Hepatocyte (in vitro differentiated cells): ENCODE results near the gene EXOC3L1. TPM values are rescaled to one million over a fixed set of nuclear protein-coding genes. Genes with fewer than 3 reads are reported as not detected.
A peak's percentile ranks its signal among the peaks of the same experiment; 100 is the strongest.

Experiments
- DNase-seq: peaks from one replicate; pipeline ENCODE4 v3.0.0-alpha.2; 2016; ENCODE audit warnings: low spot score
- H2AFZ ChIP-seq: fragments of 200-600 bp; sonication (generic); 2 replicates; pipeline ENCODE4 v1.6.0; 2016; ENCODE audit warnings: antibody characterized with exemption, mild to moderate bottlenecking
- H3K27ac ChIP-seq: fragments of 200-600 bp; sonication (generic); 2 replicates; pipeline ENCODE4 v1.5.1; 2016; ENCODE audit warnings: mild to moderate bottlenecking
- H3K27me3 ChIP-seq: fragments of 200-600 bp; sonication (generic); 2 replicates; pipeline ENCODE4 v1.6.1; 2016
- H3K36me3 ChIP-seq: fragments of 200-600 bp; sonication (generic); replicated peaks from 2 replicates; pipeline ENCODE4 v1.5.1; 2016; ENCODE audit warnings: low read depth; ENCODE audit not compliant: insufficient read depth
- H3K4me1 ChIP-seq: fragments of 200-600 bp; sonication (generic); 2 replicates; pipeline ENCODE4 v1.5.1; 2016; ENCODE audit warnings: mild to moderate bottlenecking, moderate library complexity; ENCODE audit not compliant: insufficient read depth
- H3K4me2 ChIP-seq: fragments of 200-600 bp; sonication (generic); 2 replicates; pipeline ENCODE4 v1.6.0; 2016
- H3K4me3 ChIP-seq: fragments of 200-600 bp; sonication (generic); 2 replicates; pipeline ENCODE4 v1.5.1; 2016; ENCODE audit warnings: mild to moderate bottlenecking
- H3K79me2 ChIP-seq: fragments of 200-600 bp; sonication (generic); 2 replicates; pipeline ENCODE4 v1.6.0; 2017; ENCODE audit warnings: mild to moderate bottlenecking
- H3K9me2 ChIP-seq: fragments of 200-600 bp; sonication (generic); replicated peaks from 2 replicates; pipeline ENCODE4 v1.6.0; 2017; ENCODE audit warnings: mild to moderate bottlenecking; ENCODE audit not compliant: insufficient read depth
- H3K9me3 ChIP-seq: fragments of 200-600 bp; sonication (generic); 2 replicates; pipeline ENCODE4 v1.5.1; 2016; ENCODE audit warnings: low read depth, mild to moderate bottlenecking
- H4K20me1 ChIP-seq: fragments of 200-600 bp; sonication (generic); 2 replicates; pipeline ENCODE4 v1.6.0; 2016; ENCODE audit warnings: mild to moderate bottlenecking; ENCODE audit not compliant: insufficient read depth, poor library complexity, severe bottlenecking
- CTCF ChIP-seq: fragments of 200-600 bp; sonication (generic); IDR thresholded peaks from 2 replicates; pipeline ENCODE4 v1.5.1; 2016; ENCODE audit warnings: antibody characterized with exemption, mild to moderate bottlenecking; ENCODE audit not compliant: poor library complexity
- EZH2 ChIP-seq: fragments of 200-600 bp; sonication (generic); IDR thresholded peaks from 2 replicates; pipeline ENCODE4 v1.6.1; 2016; ENCODE audit warnings: antibody characterized with exemption, mild to moderate bottlenecking, borderline replicate concordance
- EZH2phosphoT487 ChIP-seq: fragments of 200-600 bp; sonication (generic); IDR thresholded peaks from one replicate; pipeline ENCODE4 v1.6.1; 2018; ENCODE audit warnings: antibody characterized with exemption, mild to moderate bottlenecking, low read depth, moderate library complexity; ENCODE audit not compliant: unreplicated experiment, severe bottlenecking
- WGBS: methylation state at CpG from one replicate; pipeline ENCODE4 v1.1.6; 2016; ENCODE audit warnings: low lambda C conversion rate; ENCODE audit errors: missing lambda C conversion rate; 5-methylcytosine and 5-hydroxymethylcytosine counted together
- polyA plus RNA-seq: library from polyadenylated mRNA; unstranded; fragments of >200 nt; fragmentation: Nextera tagmentation; extraction: Ambion mirVana; gene quantifications from 2 replicates; pipeline ENCODE4 v1.2.1, GENCODE V29; 2016
- total RNA-seq: library from RNA; depleted of rRNA; stranded (reverse); fragments of >200 nt; gene quantifications from 2 replicates; pipeline ENCODE4 v1.2.3, GENCODE V29; 2014

The EXOC3L1 gene
- total and polyA plus RNA-seq, 2 experiments from 2014 or later, result 0.33 to 2.0 TPM

GRCh38 chr16:67165121-67166078 lies 24.5 kb downstream of the EXOC3L1 start:
- Histone ChIP-seq H3K4me1 (peaks cover 47% of the 10 kb centered on the region), H3K27ac (no peak overlapping the region), H3K27me3 (peaks cover 75% of the 10 kb centered on the region), H3K4me3 (no peak overlapping the region), H3K9me3 (no peaks in the 10 kb centered on the region), H2AFZ (peak overlapping the region; percentile 26), H3K4me2 (peak overlapping the region; percentile 90), H4K20me1 (peaks cover 4% of the 10 kb centered on the region), H3K79me2 (no peaks in the 10 kb centered on the region), H3K9me2 (no peaks in the 10 kb centered on the region), H3K36me3 (no peaks in the 10 kb centered on the region)
- TF ChIP-seq CTCF (no peak), EZH2 (peak; percentile 90), EZH2phosphoT487 (peak; percentile 63)
- DNase-seq, result no peak
- WGBS, result 8% methylated on average over 72 of the region's 85 CpGs

- Histone ChIP-seq H3K27me3 (peaks cover 75% of the 10 kb centered on the region), H4K20me1 (peaks cover 4% of the 10 kb centered on the region), H3K36me3 (no peaks in the 10 kb centered on the region), H3K79me2 (no peaks in the 10 kb centered on the region), H2AFZ (peak within 1 kb of the TSS; percentile 26), H3K9me3 (no peaks in the 10 kb centered on the region), H3K27ac (no peak within 1 kb of the TSS), H3K4me1 (peaks cover 41% of the 10 kb centered on the region), H3K4me2 (peak within 1 kb of the TSS; percentile 90), H3K4me3 (no peak within 1 kb of the TSS), H3K9me2 (no peaks in the 10 kb centered on the region)
- WGBS, result 4% methylated on average over 40 of the region's 41 CpGs
- DNase-seq, result peak; percentile 59
- TF ChIP-seq EZH2 (peak; percentile 40), EZH2phosphoT487 (peak; percentile 52), CTCF (no peak)
These were observed 25.3 kb downstream of the EXOC3L1 start, which contains the start of gene HSF4 for GRCh38 chr16:67164599-67165061. Gene HSF4 (plus strand): TSS chr16:67164745. CDS start chr16:67164812, 67 bp downstream.

DNA sequence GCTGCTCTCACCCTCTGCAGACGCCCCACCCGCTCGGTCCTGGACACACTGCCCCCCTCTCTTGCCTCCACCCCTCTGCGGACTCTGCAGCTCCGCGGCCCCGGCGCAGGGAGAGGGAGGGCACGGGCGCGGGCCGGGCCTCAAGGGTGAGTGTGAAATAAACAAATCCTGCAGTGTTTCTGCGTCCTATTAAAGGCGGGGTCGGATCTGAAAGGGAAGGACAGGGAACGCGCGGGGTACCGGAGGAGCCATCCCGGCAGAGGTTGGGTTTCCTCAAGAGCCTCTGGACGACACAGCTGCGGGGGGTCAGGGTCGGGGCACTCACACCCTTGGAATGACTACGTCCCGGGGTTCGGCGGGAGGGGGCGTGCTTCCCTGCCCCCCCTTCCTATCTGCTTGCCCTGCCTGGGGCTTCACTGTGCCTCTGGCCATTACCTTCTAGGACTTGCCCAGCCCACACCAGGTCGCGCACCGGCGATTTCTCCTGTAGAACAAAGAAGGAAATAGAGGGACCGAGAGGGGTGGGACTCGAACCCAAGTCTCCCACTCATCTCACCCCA lies 25.9 kb downstream of the EXOC3L1 start:
- 2% methylated on average over 27 of the region's 34 CpGs for WGBS
- no peak overlapping the region for H2AFZ ChIP-seq
- H3K9me2 ChIP-seq, result no peaks in the 10 kb centered on the region
- no peaks in the 10 kb centered on the region for H3K79me2 ChIP-seq
- peaks cover 4% of the 10 kb centered on the region for H4K20me1 ChIP-seq
- H3K4me3 ChIP-seq, result no peak overlapping the region
- peak; percentile 6 for TF ChIP-seq EZH2
- no peak for TF ChIP-seq EZH2phosphoT487
- no peaks in the 10 kb centered on the region for H3K9me3 ChIP-seq
- H3K4me2 ChIP-seq, result peak overlapping the region; percentile 90
- H3K27ac ChIP-seq, result no peak overlapping the region
- no peaks in the 10 kb centered on the region for H3K36me3 ChIP-seq
- no peak for DNase-seq
- peaks cover 38% of the 10 kb centered on the region for H3K4me1 ChIP-seq
- peaks cover 75% of the 10 kb centered on the region for H3K27me3 ChIP-seq
